ENCODE results near the gene MARCHF10. TPM values are rescaled to one million over a fixed set of nuclear protein-coding genes. Genes with fewer than 3 reads are reported as not detected.
"Not testable (repeated sequence)": the region's sequence is repeated elsewhere in the genome, so short reads cannot be mapped to it uniquely, and the experiment has no call there.

The MARCHF10 gene
- total RNA-seq, 1 experiment from 2014 or later: 0.03 TPM

- no peaks in the 10 kb centered on the region for H3K36me3 ChIP-seq (replicated peaks; ENCODE audit: control insufficient read depth, insufficient read depth, low read length)
- H3K27me3 ChIP-seq (ENCODE audit: control insufficient read depth, insufficient read depth, low read length): peaks cover 7% of the 10 kb centered on the region
- no peak overlapping the region for H3K4me3 ChIP-seq (ENCODE audit: insufficient read depth, low read depth, low read length)
- DNase-seq: no peak
Measured at GRCh38 chr17:62702746-62703260, 105.3 kb downstream of the MARCHF10 start.

GRCh38 chr17:62701706-62702085 lies 106.4 kb downstream of the MARCHF10 start:
- H3K4me3 ChIP-seq (ENCODE audit: insufficient read depth, low read depth, low read length): no peak overlapping the region
- peaks cover 5% of the 10 kb centered on the region; the same call in 1 of the 2 replicates for H3K27me3 ChIP-seq (ENCODE audit: control insufficient read depth, insufficient read depth, low read length)
- no peaks in the 10 kb centered on the region for H3K36me3 ChIP-seq (replicated peaks; ENCODE audit: control insufficient read depth, insufficient read depth, low read length)
- DNase-seq: no peak

GRCh38 chr17:62700964-62701705 lies 107.0 kb downstream of the MARCHF10 start:
- no peak for DNase-seq
- Histone ChIP-seq H3K27me3 (ENCODE audit: control insufficient read depth, insufficient read depth, low read length) (peaks cover 5% of the 10 kb centered on the region; the same call in 1 of the 2 replicates), H3K36me3 (replicated peaks; ENCODE audit: control insufficient read depth, insufficient read depth, low read length) (no peaks in the 10 kb centered on the region), H3K4me3 (ENCODE audit: insufficient read depth, low read depth, low read length) (no peak overlapping the region)

- DNase-seq; H3K27me3 ChIP-seq (ENCODE audit: control insufficient read depth, insufficient read depth, low read length); H3K36me3 ChIP-seq (replicated peaks; ENCODE audit: control insufficient read depth, insufficient read depth, low read length); H3K4me3 ChIP-seq (ENCODE audit: insufficient read depth, low read depth, low read length): not testable (repeated sequence)
Measured at GRCh38 chr17:62698459-62698858, 109.7 kb downstream of the MARCHF10 start.

GRCh38 chr17:62696726-62697490 lies 111.2 kb downstream of the MARCHF10 start:
- H3K36me3 ChIP-seq (replicated peaks; ENCODE audit: control insufficient read depth, insufficient read depth, low read length): no peaks in the 10 kb centered on the region
- no peak overlapping the region for H3K4me3 ChIP-seq (ENCODE audit: insufficient read depth, low read depth, low read length)
- no peak for DNase-seq
- no peaks in the 10 kb centered on the region for H3K27me3 ChIP-seq (ENCODE audit: control insufficient read depth, insufficient read depth, low read length)

- Histone ChIP-seq H3K4me3 (ENCODE audit: insufficient read depth, low read depth, low read length) (no peak overlapping the region), H3K27me3 (ENCODE audit: control insufficient read depth, insufficient read depth, low read length) (no peaks in the 10 kb centered on the region), H3K36me3 (replicated peaks; ENCODE audit: control insufficient read depth, insufficient read depth, low read length) (no peaks in the 10 kb centered on the region)
- DNase-seq: no peak
Measured at GRCh38 chr17:62696256-62696655, 111.9 kb downstream of the MARCHF10 start.

GRCh38 chr17:62695093-62695738 lies 112.9 kb downstream of the MARCHF10 start:
- H3K36me3 ChIP-seq (replicated peaks; ENCODE audit: control insufficient read depth, insufficient read depth, low read length); DNase-seq; H3K27me3 ChIP-seq (ENCODE audit: control insufficient read depth, insufficient read depth, low read length); H3K4me3 ChIP-seq (ENCODE audit: insufficient read depth, low read depth, low read length): not testable (repeated sequence)

- Histone ChIP-seq H3K27me3 (ENCODE audit: control insufficient read depth, insufficient read depth, low read length) (no peaks in the 10 kb centered on the region), H3K36me3 (replicated peaks; ENCODE audit: control insufficient read depth, insufficient read depth, low read length) (no peaks in the 10 kb centered on the region), H3K4me3 (ENCODE audit: insufficient read depth, low read depth, low read length) (no peak overlapping the region)
- no peak for DNase-seq
Measured at GRCh38 chr17:62693616-62694409, 114.3 kb downstream of the MARCHF10 start.

- DNase-seq: peak; percentile 93
- Histone ChIP-seq H3K27me3 (ENCODE audit: control insufficient read depth, insufficient read depth, low read length) (no peaks in the 10 kb centered on the region), H3K36me3 (replicated peaks; ENCODE audit: control insufficient read depth, insufficient read depth, low read length) (no peaks in the 10 kb centered on the region; the same call in 1 of the 2 replicates), H3K4me3 (ENCODE audit: insufficient read depth, low read depth, low read length) (no peak overlapping the region)
Measured at GRCh38 chr17:62692721-62693431, 115.2 kb downstream of the MARCHF10 start.

- no peaks in the 10 kb centered on the region for H3K27me3 ChIP-seq (ENCODE audit: control insufficient read depth, insufficient read depth, low read length)
- no peak overlapping the region for H3K4me3 ChIP-seq (ENCODE audit: insufficient read depth, low read depth, low read length)
- H3K36me3 ChIP-seq (replicated peaks; ENCODE audit: control insufficient read depth, insufficient read depth, low read length): no peaks in the 10 kb centered on the region; the same call in 1 of the 2 replicates
- peak; percentile 48 for DNase-seq
Measured at GRCh38 chr17:62692159-62692651, 115.9 kb downstream of the MARCHF10 start.

- H3K27me3 ChIP-seq (ENCODE audit: control insufficient read depth, insufficient read depth, low read length); H3K36me3 ChIP-seq (replicated peaks; ENCODE audit: control insufficient read depth, insufficient read depth, low read length); H3K4me3 ChIP-seq (ENCODE audit: insufficient read depth, low read depth, low read length); DNase-seq: not testable (repeated sequence)
Measured at GRCh38 chr17:62691589-62691915, 116.6 kb downstream of the MARCHF10 start.

GRCh38 chr17:62690168-62690897 lies 117.8 kb downstream of the MARCHF10 start:
- Histone ChIP-seq H3K4me3 (ENCODE audit: insufficient read depth, low read depth, low read length) (no peak overlapping the region), H3K27me3 (ENCODE audit: control insufficient read depth, insufficient read depth, low read length) (no peaks in the 10 kb centered on the region), H3K36me3 (replicated peaks; ENCODE audit: control insufficient read depth, insufficient read depth, low read length) (no peaks in the 10 kb centered on the region; the same call in 1 of the 2 replicates)
- DNase-seq: no peak

Data from H7 (cell line).